GM18498 (cell line): Measurements from ENCODE around the gene PCDHGB3.
"Not testable (repeated sequence)": the region's sequence is repeated elsewhere in the genome, so short reads cannot be mapped to it uniquely, and the experiment has no call there.

Source experiments
- ATAC-seq: cut with Tn5 transposase; IDR thresholded peaks from one replicate; pipeline ENCODE4 v1.9.1; 2021; ENCODE audit warnings: mild to moderate bottlenecking, moderate library complexity; ENCODE audit not compliant: unreplicated experiment

The PCDHGB3 gene

GRCh38 chr5:141389153-141390042 lies 19.4 kb downstream of the PCDHGB3 start:
- ATAC-seq: no peak

- ATAC-seq: no peak
Measured at GRCh38 chr5:141392429-141393198, 22.6 kb downstream of the PCDHGB3 start, which contains the start of gene PCDHGA8. TSS of gene PCDHGA8 (plus strand) at chr5:141392633. CDS start at chr5:141392814, 181 bp downstream.

GRCh38 chr5:141393267-141393666 lies 23.2 kb downstream of the PCDHGB3 start:
- ATAC-seq: no peak

DNA sequence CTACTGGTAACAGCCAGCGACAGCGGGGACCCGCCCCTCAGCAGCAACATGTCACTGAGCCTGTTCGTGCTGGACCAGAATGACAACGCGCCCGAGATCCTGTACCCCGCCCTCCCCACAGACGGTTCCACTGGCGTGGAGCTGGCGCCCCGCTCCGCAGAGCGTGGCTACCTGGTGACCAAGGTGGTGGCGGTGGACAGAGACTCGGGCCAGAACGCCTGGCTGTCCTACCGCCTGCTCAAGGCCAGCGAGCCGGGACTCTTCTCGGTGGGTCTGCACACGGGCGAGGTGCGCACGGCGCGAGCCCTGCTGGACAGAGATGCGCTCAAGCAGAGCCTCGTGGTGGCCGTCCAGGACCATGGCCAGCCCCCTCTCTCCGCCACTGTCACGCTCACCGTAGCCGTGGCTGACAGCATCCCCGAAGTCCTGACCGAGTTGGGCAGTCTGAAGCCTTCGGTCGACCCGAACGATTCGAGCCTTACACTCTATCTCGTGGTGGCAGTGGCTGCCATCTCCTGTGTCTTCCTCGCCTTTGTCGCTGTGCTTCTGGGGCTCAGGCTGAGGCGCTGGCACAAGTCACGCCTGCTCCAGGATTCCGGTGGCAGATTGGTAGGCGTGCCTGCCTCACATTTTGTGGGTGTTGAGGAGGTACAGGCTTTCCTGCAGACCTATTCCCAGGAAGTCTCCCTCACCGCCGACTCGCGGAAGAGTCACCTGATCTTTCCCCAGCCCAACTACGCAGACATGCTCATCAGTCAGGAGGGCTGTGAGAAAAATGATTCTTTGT lies 24.6 kb downstream of the PCDHGB3 start:
- ATAC-seq: not testable (repeated sequence)

GRCh38 chr5:141397756-141398551 lies 27.9 kb downstream of the PCDHGB3 start, which contains the start of gene PCDHGB5:
TSS of gene PCDHGB5 (plus strand) at chr5:141397947. CDS start at chr5:141398128, 181 bp downstream.
- ATAC-seq: peak; percentile 79

GRCh38 chr5:141398608-141399007 lies 28.6 kb downstream of the PCDHGB3 start:
- no peak for ATAC-seq

DNA sequence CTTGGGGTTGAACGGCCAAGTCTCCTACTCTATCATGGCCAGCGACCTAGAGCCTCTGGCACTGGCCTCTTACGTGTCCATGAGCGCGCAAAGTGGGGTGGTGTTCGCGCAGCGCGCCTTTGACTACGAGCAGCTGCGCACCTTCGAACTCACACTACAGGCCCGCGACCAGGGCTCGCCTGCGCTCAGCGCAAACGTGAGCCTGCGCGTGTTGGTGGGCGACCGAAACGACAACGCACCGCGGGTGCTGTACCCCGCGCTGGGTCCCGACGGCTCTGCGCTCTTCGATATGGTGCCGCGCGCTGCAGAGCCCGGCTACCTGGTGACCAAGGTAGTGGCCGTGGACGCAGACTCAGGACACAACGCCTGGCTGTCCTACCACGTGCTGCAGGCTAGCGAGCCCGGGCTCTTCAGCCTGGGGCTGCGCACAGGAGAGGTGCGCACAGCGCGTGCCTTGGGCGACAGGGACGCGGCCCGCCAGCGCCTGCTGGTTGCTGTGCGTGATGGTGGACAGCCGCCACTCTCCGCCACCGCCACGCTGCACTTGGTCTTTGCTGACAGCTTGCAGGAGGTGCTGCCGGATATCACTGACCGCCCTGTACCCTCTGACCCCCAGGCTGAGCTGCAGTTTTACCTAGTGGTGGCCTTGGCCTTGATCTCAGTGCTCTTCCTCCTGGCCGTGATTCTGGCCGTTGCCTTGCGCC lies 29.7 kb downstream of the PCDHGB3 start:
- ATAC-seq: no peak

DNA sequence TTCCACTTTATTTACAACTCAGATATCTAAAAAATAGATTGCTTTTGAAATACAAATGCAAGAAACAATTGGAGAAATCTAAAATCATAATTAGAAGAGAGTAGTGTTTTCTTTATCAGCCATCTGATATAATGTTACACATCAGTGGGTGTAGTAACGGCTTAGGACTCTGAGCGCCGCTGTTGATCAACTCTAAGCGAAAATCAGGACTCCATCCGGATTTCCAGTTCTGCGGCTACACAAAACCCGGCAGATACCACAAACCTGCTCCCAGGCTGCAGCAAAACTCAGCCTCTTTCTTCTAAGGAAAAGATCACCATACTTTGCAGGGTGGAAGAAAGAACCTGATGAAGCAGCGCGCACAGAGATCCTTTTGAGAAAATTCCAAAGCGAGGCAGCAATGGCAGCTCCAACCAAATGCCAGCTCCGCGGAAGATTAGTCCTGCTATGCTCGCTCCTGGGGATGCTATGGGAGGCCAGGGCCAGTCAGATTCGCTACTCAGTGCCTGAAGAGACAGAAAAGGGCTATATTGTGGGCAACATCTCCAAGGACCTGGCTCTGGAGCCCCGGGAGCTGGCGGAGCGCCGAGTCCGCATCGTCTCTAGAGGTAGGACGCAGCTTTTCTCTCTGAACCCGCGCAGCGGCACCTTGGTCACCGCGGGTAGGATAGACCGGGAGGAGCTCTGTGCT lies 32.7 kb downstream of the PCDHGB3 start, which contains the start of gene PCDHGA9:
PCDHGA9 (plus strand) TSS at position 226 of the 691 bp plus-strand sequence; CDS start at position 401, 175 bp downstream.
- no peak for ATAC-seq

- ATAC-seq: no peak
Measured at GRCh38 chr5:141403387-141403786, 33.3 kb downstream of the PCDHGB3 start.

- ATAC-seq: not testable (repeated sequence)
Measured at GRCh38 chr5:141407790-141408505, 37.9 kb downstream of the PCDHGB3 start, which contains the start of gene PCDHGB6. TSS of gene PCDHGB6 (plus strand) at chr5:141408021. CDS start at chr5:141408203, 182 bp downstream.

DNA sequence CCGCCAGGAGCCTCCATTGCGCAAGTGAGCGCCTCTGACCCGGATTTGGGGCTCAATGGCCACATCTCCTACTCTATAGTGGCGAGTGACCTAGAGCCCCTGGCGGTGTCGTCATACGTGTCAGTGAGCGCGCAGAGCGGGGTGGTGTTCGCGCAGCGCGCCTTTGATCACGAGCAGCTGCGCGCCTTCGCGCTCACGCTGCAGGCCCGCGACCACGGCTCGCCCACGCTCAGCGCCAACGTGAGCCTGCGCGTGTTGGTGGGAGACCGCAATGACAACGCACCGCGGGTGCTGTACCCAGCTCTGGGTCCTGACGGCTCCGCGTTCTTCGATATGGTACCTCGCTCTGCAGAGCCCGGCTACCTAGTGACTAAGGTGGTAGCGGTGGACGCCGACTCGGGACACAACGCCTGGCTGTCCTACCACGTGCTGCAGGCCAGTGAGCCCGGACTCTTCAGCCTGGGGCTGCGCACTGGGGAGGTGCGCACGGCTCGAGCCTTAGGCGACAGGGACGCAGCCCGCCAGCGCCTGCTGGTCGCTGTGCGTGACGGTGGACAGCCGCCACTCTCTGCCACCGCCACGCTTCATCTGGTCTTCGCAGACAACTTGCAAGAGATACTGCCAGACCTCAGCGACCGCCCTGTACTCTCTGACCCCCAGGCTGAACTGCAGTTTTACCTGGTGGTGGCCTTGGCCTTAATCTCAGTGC lies 39.7 kb downstream of the PCDHGB3 start:
- ATAC-seq: no peak

GRCh38 chr5:141411575-141411974 lies 41.5 kb downstream of the PCDHGB3 start:
- ATAC-seq: no peak

- peak; percentile 86 for ATAC-seq
Measured at GRCh38 chr5:141412854-141413539, 43.0 kb downstream of the PCDHGB3 start, which contains the start of gene PCDHGA10. TSS of gene PCDHGA10 (plus strand) at chr5:141412987. CDS start at chr5:141413176, 189 bp downstream.

DNA sequence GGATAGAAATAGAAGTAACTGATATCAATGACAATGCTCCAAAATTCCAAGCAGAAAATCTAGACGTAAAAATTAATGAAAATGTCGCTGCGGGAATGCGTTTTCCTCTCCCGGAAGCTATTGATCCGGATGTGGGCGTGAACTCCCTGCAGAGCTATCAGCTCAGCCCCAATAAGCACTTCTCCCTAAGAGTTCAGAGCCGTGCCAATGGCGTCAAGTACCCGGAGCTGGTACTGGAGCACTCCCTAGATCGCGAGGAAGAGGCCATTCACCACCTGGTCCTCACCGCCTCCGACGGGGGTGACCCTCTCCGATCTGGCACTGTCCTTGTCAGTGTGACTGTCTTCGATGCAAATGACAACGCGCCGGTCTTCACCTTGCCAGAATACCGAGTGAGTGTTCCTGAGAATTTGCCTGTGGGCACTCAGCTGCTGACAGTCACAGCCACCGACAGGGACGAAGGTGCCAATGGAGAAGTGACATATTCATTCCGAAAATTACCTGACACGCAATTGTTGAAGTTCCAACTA lies 43.6 kb downstream of the PCDHGB3 start:
- ATAC-seq: no peak

DNA sequence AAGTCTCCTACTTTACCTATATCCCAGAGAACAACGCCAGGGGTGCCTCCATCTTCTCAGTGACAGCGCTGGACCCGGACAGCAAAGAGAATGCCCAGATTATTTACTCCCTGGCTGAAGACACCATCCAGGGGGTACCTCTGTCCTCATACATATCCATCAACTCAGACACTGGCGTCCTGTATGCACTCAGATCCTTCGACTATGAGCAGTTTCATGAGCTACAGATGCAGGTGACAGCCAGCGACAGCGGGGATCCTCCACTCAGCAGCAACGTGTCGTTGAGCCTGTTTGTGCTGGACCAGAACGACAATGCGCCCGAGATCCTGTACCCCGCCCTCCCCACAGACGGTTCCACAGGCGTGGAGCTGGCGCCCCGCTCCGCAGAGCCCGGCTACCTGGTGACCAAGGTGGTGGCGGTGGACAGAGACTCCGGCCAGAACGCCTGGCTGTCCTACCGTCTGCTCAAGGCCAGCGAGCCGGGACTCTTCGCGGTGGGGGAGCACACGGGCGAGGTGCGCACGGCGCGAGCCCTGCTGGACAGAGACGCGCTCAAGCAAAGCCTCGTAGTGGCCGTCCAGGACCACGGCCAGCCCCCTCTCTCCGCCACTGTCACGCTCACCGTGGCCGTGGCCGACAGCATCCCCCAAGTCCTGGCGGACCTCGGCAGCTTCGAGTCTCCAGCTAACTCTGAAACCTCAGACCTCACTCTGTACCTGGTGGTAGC lies 44.7 kb downstream of the PCDHGB3 start:
- not testable (repeated sequence) for ATAC-seq

- not testable (repeated sequence) for ATAC-seq
Measured at GRCh38 chr5:141415275-141415618, 45.2 kb downstream of the PCDHGB3 start.
